Activated T-cell treated with anti-CD3 and anti-CD28 coated beads for 1 hour (primary cell): Measurements from ENCODE around the gene CHRNB1.

ENCODE experiments used
- DNase-seq: peaks from one replicate; pipeline ENCODE4 v3.0.0-alpha.2; 2020; ENCODE audit warnings: low read depth

The CHRNB1 gene

DNA sequence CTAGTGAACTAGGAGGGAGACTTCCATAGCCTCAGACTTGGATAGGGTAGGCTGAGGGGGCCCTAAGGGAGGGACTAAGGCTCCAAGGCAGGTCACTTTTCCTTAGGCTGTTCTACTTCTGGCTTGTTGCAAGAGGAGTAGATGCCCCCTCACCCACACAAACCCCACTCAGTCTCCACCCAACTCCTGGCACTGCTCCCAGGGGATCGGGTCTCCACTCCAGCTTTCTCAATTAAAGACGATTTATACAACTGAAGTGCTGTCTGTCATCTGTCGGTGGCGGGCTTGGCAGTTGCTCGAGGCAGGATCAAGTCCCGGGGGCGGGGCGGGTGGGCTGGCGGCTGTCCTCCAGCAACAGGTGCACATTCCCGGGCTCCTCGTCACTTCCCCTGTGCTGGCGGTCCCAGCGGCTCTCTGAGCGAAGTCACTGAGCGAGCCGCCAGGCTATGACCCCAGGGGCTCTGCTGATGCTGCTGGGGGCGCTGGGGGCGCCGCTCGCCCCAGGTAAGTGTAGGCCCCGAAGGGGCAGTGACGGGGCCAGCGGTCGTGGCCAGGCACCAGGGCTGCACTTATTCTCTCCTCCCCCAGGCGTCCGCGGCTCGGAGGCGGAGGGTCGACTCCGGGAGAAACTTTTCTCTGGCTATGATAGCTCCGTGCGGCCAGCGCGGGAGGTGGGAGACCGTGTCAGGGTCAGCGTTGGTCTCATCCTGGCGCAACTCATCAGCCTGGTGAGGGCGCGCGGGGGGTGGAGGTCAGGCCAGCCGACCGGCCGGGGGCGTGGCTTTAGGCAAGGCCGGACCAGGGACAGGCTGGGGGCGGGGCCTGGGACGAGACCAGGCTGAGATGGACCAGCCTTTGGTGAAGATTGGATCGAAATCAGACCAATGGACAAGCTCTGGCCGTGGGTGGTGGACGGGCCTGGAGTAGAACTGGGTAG, at the start of gene CHRNB1:
Gene CHRNB1, plus strand, starts transcription at position 380 of the 937 bp plus-strand sequence. Its CDS starts 67 bp downstream, at position 447.
- DNase-seq = no peak

GRCh38 chr17:7396147-7396546, 48.7 kb upstream of the CHRNB1 start:
- DNase-seq = no peak

DNA sequence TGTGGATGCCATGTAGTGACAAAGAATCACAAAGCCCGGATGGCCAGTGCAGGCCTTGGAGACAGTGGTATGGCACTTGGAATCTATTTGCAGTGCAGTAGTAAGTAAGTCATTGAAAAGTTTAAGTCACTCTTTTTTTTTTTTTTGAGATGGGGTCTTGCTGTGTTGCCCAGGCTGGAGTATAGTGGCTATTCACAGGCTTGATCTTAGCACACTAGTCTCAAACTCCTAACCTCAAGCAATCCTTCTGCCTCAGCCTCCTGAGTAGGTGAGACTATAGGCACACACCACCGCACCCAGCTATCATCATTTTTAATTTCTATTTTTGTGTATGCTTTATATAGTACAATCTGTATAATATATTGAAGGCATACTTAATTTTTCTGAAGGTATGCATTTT, 46.2 kb upstream of the CHRNB1 start:
- DNase-seq = no peak

GRCh38 chr17:7403043-7403726, 41.7 kb upstream of the CHRNB1 start:
- DNase-seq = no peak

DNA sequence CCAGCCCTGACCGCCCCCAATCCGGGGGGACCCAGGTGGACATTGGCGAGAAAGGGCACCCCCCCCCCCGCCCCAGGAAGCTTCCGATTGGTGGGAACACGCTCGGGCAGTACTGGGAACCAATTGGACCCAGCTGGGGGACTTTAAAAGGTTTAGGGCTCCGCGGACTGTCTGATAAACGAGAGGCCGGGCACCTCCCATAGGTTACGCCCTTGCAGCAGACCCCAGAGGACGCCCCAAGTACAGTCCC, 41.2 kb upstream of the CHRNB1 start:
- DNase-seq = no peak

DNA sequence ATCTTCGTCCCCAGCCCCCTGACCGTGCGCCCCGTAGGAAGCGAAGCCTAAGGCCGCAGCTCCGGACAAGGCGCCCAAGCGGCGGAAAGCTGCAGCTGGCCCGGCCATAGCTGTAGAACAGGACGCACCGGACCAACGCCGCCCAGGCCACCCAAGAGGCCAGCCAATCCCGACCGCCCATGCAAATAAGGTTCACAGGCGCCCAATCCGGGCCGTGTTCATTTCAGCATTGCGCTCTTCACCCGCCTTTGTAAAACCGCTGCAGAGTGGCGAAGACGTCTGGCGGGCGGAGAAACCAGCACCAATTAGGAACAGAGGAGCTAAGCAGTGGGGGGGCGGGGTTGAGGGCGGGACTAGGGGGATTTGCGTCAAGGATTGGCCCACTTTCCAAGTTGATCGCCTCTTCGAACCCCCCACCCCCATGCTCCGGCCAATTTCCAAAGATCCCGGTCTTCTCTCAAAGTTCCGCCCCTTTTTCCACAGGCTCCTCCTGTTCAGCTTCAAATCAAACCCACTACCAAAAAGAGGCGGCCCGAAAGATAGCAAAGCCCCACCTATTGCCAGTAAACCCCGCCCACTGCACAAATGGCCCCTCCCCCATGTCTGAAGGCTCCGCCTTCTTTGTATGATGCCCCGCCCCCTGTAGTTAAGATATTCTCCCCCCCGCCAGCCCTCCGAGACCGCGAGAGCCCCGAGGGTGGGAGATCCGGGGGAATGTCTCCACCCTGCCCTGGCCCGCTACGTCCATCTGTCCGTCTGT, 40.7 kb upstream of the CHRNB1 start, which contains the start of gene TMEM256:
Gene TMEM256, minus strand, starts transcription at position 121 of the 760 bp plus-strand sequence. Its CDS starts 13 bp downstream, at position 108.
- peak; percentile 89 for DNase-seq

DNA sequence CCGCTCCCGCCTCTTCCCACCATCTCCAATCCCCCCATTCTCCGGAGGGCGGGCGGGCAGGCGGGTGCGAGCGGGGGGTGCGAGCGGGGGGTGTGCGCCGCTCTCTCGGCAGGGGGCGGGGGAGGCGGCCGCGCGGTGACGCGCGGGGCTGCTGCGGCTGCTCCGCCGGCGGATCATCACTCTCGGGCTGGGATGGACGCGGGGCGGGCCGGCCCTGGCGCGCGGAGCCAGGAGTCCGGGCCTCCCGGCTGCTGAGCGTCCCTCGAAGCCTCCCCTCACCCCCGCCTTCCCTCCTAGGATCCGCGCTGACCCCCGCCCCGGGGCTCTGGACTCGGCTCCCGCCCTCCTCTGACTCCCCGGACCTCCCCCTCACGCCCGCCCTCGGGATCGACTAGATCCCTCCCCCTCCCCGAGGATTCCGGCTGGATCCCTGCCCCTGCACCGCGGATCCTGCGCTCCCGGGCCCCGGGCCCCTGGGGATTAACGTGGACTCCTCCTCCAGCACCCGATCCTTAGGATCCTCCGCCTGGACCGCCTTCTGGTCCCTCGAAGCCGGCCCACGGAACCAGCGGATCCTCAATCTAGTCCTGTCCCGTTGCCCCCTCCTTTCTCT, 40.0 kb upstream of the CHRNB1 start:
- no peak for DNase-seq

- no peak for DNase-seq
Measured at GRCh38 chr17:7405350-7406234, 39.3 kb upstream of the CHRNB1 start.

GRCh38 chr17:7406235-7406825, 38.5 kb upstream of the CHRNB1 start:
- DNase-seq = no peak

- no peak for DNase-seq
Measured at GRCh38 chr17:7407082-7407481, 37.8 kb upstream of the CHRNB1 start.

- no peak for DNase-seq
Measured at GRCh38 chr17:7407485-7408251, 37.2 kb upstream of the CHRNB1 start, which contains the start of gene NLGN2. Gene NLGN2, plus strand, starts transcription at chr17:7407845. Its CDS starts 411 bp downstream, at chr17:7408256.

GRCh38 chr17:7408252-7408727, 36.6 kb upstream of the CHRNB1 start:
- DNase-seq = no peak

DNA sequence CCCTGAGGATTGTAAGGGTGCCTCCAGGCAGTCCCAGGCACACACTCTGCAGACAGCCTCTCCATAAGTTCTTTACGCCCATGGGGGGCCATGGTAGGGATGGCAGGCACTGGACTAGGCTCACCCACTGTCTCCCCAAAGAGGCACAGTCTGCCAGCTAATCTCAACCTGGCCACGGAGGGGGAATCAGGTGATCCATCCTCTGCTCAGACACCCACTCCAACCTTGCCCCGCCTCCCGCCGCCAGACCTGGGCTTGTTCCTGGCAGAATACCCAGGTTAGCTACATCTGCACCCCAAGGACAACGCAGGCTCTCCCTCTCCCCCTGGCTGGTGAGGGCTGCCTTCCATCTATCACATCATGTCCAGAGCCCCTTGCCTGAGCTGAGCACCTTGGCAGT, 36.0 kb upstream of the CHRNB1 start:
- no peak for DNase-seq

GRCh38 chr17:7409716-7410115, 35.1 kb upstream of the CHRNB1 start:
- DNase-seq = no peak

DNA sequence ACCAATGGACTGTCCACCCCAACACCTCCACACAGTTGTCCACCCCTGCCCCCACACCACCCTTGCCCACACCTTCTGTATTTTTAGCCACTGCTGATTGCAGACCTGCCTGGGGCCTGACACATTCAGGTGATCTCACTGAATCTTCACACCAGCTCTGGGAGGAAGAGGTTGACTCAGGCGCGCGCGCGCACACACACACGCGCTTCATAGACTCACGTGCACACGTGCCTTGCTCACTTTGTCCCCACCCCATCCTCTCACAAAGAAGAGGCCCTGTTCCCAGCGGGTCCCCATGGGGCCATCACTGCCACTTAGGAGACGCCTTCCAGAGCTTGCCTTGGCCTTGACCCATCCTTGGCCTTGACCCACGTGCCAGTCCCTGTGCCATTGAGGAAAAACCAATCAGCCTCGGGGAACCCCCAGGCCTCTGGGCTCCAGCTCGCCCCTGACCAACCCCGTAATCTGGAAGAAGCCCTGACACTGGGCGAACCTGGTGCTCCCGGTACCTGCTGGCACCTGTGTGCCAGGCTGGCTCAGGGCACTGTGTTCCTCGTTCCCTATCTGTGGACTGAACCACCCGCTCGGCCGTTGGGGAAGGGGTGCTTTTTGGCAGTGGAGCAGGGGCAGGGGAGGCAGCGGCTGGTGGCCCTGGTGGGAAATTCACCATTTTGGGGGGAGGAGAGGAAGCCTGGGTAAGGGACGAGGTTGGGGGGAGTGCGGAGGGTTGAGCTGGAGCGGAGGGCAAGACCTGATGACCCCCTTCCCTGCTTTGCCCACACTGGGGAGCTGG, 34.0 kb upstream of the CHRNB1 start:
- no peak for DNase-seq

- no peak for DNase-seq
Measured at GRCh38 chr17:7411427-7411750, 33.5 kb upstream of the CHRNB1 start.

- no peak for DNase-seq
Measured at GRCh38 chr17:7413346-7413985, 31.4 kb upstream of the CHRNB1 start.

GRCh38 chr17:7414837-7415236, 30.0 kb upstream of the CHRNB1 start:
- no peak for DNase-seq

DNA sequence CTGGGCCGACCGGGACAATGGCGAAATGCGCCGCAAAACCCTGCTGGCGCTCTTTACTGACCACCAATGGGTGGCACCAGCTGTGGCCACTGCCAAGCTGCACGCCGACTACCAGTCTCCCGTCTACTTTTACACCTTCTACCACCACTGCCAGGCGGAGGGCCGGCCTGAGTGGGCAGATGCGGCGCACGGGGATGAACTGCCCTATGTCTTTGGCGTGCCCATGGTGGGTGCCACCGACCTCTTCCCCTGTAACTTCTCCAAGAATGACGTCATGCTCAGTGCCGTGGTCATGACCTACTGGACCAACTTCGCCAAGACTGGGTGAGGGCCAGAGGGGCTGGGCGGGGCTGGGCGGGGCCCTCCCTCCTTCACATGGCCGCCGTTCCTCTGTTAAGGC, 29.1 kb upstream of the CHRNB1 start:
- DNase-seq = no peak
